Skeletal muscle tissue (tissue), 4 donors: Measurements from ENCODE around the gene KIDINS220. TPM values are rescaled to one million over a fixed set of nuclear protein-coding genes. Genes with fewer than 3 reads are reported as not detected.

ENCODE experiments used
- H3K27ac ChIP-seq: one replicate; pipeline ENCODE4 v1.7.0; 2013; ENCODE audit warnings: mild to moderate bottlenecking, low read depth, low read length, inconsistent platforms
- H3K27me3 ChIP-seq, 3 donors: one replicate each; pipeline ENCODE4 v1.7.0; 2013; ENCODE audit warnings: low read length in 3 of 3; ENCODE audit not compliant: control insufficient read depth in 3 of 3, insufficient read depth in 3 of 3
- H3K36me3 ChIP-seq, 3 donors: one replicate each; pipeline ENCODE4 v1.7.0; 2013; ENCODE audit warnings: low read length in 3 of 3; ENCODE audit not compliant: control insufficient read depth in 3 of 3, insufficient read depth in 3 of 3
- H3K4me1 ChIP-seq, 3 donors: one replicate each; pipeline ENCODE4 v1.7.0; 2013; ENCODE audit warnings: low read length in 3 of 3, mild to moderate bottlenecking in 3 of 3; ENCODE audit not compliant: control insufficient read depth in 3 of 3, insufficient read depth in 3 of 3
- H3K4me3 ChIP-seq, 3 donors: one replicate each; pipeline ENCODE4 v1.7.0; 2013; ENCODE audit warnings: low read length in 3 of 3
- H3K9ac ChIP-seq, 3 donors: one replicate each; pipeline ENCODE4 v1.7.0; 2013; ENCODE audit warnings: low read length in 3 of 3, mild to moderate bottlenecking in 3 of 3, moderate library complexity in 2 of 3, low read depth in 1 of 3
- H3K9me3 ChIP-seq, 3 donors: one replicate each; pipeline ENCODE4 v1.7.0; 2013; ENCODE audit warnings: low read length in 3 of 3; ENCODE audit not compliant: control insufficient read depth in 3 of 3
- total RNA-seq: library from RNA; depleted of rRNA; stranded (reverse); fragments of >200 nt; gene quantifications from one replicate; pipeline ENCODE4 v1.2.3, GENCODE V29; 2014
- donor health status: Osteomylitis.

KIDINS220 gene
- total RNA-seq, 1 donor from 2014 or later = 88.7 TPM

GRCh38 chr2:8855010-8855409 lies 17.6 kb upstream of the KIDINS220 start:
- no peaks in the 10 kb centered on the region for H3K27me3 ChIP-seq
- no peak overlapping the region for H3K27ac ChIP-seq
- no peaks in the 10 kb centered on the region for H3K36me3 ChIP-seq
- H3K9ac ChIP-seq = no peak overlapping the region
- no peaks in the 10 kb centered on the region for H3K9me3 ChIP-seq
- H3K4me3 ChIP-seq = no peak overlapping the region
- no peaks in the 10 kb centered on the region for H3K4me1 ChIP-seq

GRCh38 chr2:8853426-8853825 lies 16.0 kb upstream of the KIDINS220 start:
- Histone ChIP-seq H3K4me3 (no peak overlapping the region), H3K27me3 (no peaks in the 10 kb centered on the region), H3K36me3 (no peaks in the 10 kb centered on the region), H3K9me3 (no peaks in the 10 kb centered on the region), H3K4me1 (no peaks in the 10 kb centered on the region), H3K9ac (no peak overlapping the region), H3K27ac (no peak overlapping the region)

GRCh38 chr2:8851811-8852560 lies 14.6 kb upstream of the KIDINS220 start:
- no peaks in the 10 kb centered on the region for H3K27me3 ChIP-seq
- no peak overlapping the region for H3K27ac ChIP-seq
- no peaks in the 10 kb centered on the region for H3K9me3 ChIP-seq
- no peak overlapping the region for H3K4me3 ChIP-seq
- H3K9ac ChIP-seq = no peak overlapping the region
- no peaks in the 10 kb centered on the region for H3K36me3 ChIP-seq
- H3K4me1 ChIP-seq = no peaks in the 10 kb centered on the region

- H3K4me3 ChIP-seq = no peak overlapping the region
- H3K4me1 ChIP-seq = no peaks in the 10 kb centered on the region
- H3K9ac ChIP-seq = no peak overlapping the region
- no peak overlapping the region for H3K27ac ChIP-seq
- no peaks in the 10 kb centered on the region for H3K9me3 ChIP-seq
- no peaks in the 10 kb centered on the region for H3K36me3 ChIP-seq
- H3K27me3 ChIP-seq = no peaks in the 10 kb centered on the region
These were observed 13.6 kb upstream of the KIDINS220 start for GRCh38 chr2:8850845-8851487.

- Histone ChIP-seq H3K36me3 (no peaks in the 10 kb centered on the region), H3K9me3 (no peaks in the 10 kb centered on the region), H3K27ac (no peak overlapping the region), H3K4me1 (no peaks in the 10 kb centered on the region), H3K9ac (no peak overlapping the region), H3K4me3 (no peak overlapping the region), H3K27me3 (no peaks in the 10 kb centered on the region)
These were observed 11.9 kb upstream of the KIDINS220 start for GRCh38 chr2:8849327-8849726.

GRCh38 chr2:8848328-8849100 lies 11.1 kb upstream of the KIDINS220 start:
- Histone ChIP-seq H3K9me3 (no peaks in the 10 kb centered on the region), H3K27me3 (no peaks in the 10 kb centered on the region), H3K4me1 (no peaks in the 10 kb centered on the region), H3K27ac (no peak overlapping the region), H3K36me3 (no peaks in the 10 kb centered on the region), H3K9ac (no peak overlapping the region), H3K4me3 (no peak overlapping the region)

- H3K27ac ChIP-seq = no peak overlapping the region
- no peaks in the 10 kb centered on the region for H3K4me1 ChIP-seq
- no peak overlapping the region for H3K4me3 ChIP-seq
- H3K9ac ChIP-seq = no peak overlapping the region
- no peaks in the 10 kb centered on the region for H3K36me3 ChIP-seq
- no peaks in the 10 kb centered on the region for H3K9me3 ChIP-seq
- H3K27me3 ChIP-seq = no peaks in the 10 kb centered on the region
These were observed 10.0 kb upstream of the KIDINS220 start for GRCh38 chr2:8847400-8847799.

GRCh38 chr2:8841932-8842331 lies 4.5 kb upstream of the KIDINS220 start:
- Histone ChIP-seq H3K27ac (no peak overlapping the region), H3K9me3 (no peaks in the 10 kb centered on the region), H3K4me1 (peaks cover 0 to 3% (median 3%) of the 10 kb centered on the region in 3 donors), H3K4me3 (no peak overlapping the region), H3K9ac (no peak overlapping the region), H3K36me3 (no peaks in the 10 kb centered on the region), H3K27me3 (no peaks in the 10 kb centered on the region)

- Histone ChIP-seq H3K36me3 (no peaks in the 10 kb centered on the region), H3K9ac (no peak overlapping the region), H3K9me3 (no peaks in the 10 kb centered on the region), H3K27ac (no peak overlapping the region), H3K27me3 (no peaks in the 10 kb centered on the region), H3K4me1 (peaks cover 10 to 11% (median 11%) of the 10 kb centered on the region in 3 donors), H3K4me3 (no peak overlapping the region)
These were observed 3.2 kb upstream of the KIDINS220 start for GRCh38 chr2:8840475-8841091.
